ENCODE data around the gene GALNT3.

The GALNT3 gene

GRCh38 chr2:165793779-165794535 is at the start of gene GALNT3:
Gene GALNT3, minus strand, starts transcription at chr2:165794247. Its CDS starts 23,547 bp downstream, at chr2:165770700.
- peak; percentile 77 for DNase-seq (ENCODE audit: low read depth)
- TF ChIP-seq CTCF (IDR thresholded peaks at IDR 0.05; ENCODE audit: control insufficient read depth, extremely low read depth, insufficient read depth): no peak
- peak within 1 kb of the TSS; percentile 85 for H3K4me3 ChIP-seq (ENCODE audit: low read depth, low read length)

DNA sequence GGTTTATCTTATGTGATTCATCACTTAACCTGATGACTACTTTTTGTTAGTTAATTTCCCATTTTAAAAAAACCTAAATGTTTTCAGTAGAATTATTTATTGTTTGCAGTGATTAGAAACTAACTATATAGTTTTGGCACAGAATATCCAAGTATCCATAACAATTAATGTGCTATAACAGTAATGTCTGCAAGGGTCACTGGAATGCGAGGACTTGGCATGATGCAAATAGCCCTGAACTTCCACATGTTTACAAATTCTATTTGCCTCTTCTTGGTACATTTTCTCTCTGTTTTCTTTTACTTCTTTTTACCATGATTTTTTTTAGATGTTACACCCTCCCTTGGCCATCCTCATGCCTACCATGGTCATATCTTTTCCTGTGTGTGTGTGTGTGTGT is 49.3 kb upstream of the GALNT3 start:
- no peak for TF ChIP-seq CTCF (IDR thresholded peaks at IDR 0.05; ENCODE audit: control insufficient read depth, extremely low read depth, insufficient read depth)
- H3K4me3 ChIP-seq (ENCODE audit: low read depth, low read length): no peak overlapping the region
- DNase-seq (ENCODE audit: low read depth): no peak

DNA sequence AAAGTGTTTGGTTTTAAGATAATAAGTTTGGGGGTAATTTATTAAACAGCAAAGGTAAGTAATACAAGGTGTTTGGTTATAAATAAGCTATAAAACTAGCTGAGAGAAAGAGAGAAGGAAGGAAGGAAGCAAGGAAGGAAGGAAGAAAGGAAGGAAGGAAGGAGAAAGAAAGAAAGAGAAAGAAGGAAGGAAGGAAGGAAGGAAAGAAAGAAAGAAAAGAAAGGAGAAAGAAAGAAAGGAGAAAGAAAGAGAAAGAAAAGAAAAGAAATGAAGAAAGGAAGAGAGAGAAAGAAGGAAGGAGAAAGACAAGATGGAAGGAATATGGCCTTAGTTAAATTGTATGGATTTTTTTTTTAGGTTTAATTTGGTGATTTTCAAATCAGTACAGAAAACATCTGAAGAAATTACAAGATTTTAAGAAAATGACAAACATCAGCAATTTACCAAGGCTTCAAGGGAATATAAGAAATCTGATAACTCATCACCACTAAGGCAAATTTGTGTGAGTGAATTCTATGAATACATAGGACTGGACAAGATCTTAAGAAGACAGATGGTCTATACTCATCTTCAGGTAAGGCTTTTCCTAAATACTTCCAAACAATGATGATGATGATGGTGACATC is 46.4 kb upstream of the GALNT3 start:
- TF ChIP-seq CTCF (IDR thresholded peaks at IDR 0.05; ENCODE audit: control insufficient read depth, extremely low read depth, insufficient read depth): no peak
- no peak for DNase-seq (ENCODE audit: low read depth)
- no peak overlapping the region for H3K4me3 ChIP-seq (ENCODE audit: low read depth, low read length)

DNA sequence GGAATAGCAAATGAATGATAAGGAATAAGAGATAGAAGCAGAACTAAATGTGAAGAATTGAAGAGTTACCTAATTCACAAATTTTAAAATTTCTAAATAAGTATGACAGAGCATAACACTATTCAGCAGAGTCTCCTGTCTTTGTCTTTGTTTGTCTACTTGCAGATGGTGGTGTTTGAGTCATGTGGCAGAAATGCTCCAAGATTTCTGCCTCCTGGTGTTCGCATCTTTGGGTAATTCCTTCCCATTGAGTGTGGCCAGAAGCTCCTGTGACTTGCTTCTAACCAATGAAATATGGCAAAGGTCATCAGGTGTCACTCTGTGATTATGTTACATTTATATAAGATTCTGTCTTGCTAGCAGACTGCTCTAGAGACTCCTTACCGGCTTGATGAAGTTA is 45.6 kb upstream of the GALNT3 start:
- no peak for TF ChIP-seq CTCF (IDR thresholded peaks at IDR 0.05; ENCODE audit: control insufficient read depth, extremely low read depth, insufficient read depth)
- no peak overlapping the region for H3K4me3 ChIP-seq (ENCODE audit: low read depth, low read length)
- DNase-seq (ENCODE audit: low read depth): no peak

DNA sequence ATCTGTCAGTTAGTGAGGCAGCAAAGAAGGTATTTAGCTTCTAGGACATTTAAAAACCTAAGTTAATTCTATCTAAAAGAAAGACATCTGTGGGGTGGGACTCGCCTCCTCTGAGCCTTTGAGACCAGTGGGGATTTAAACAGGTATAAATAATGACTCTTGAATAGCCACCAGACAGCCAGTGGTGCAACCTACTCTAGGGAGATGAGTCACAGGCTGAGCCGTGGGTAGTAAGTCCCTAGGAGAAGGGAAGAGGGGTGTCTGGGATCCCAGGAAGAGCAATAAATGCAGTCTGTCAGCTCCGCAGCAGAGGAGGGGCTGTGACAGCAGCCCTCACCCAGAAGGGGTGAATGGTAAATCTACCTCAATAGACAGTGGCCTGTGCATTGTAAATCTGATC is 43.1 kb upstream of the GALNT3 start:
- no peak for TF ChIP-seq CTCF (IDR thresholded peaks at IDR 0.05; ENCODE audit: control insufficient read depth, extremely low read depth, insufficient read depth)
- no peak for DNase-seq (ENCODE audit: low read depth)
- no peak overlapping the region for H3K4me3 ChIP-seq (ENCODE audit: low read depth, low read length)

GRCh38 chr2:165835363-165835762 is 41.3 kb upstream of the GALNT3 start:
- DNase-seq (ENCODE audit: low read depth): no peak
- H3K4me3 ChIP-seq (ENCODE audit: low read depth, low read length): no peak overlapping the region
- no peak for TF ChIP-seq CTCF (IDR thresholded peaks at IDR 0.05; ENCODE audit: control insufficient read depth, extremely low read depth, insufficient read depth)
